Measurements from ENCODE around the gene GSG1L. TPM values are rescaled to one million over a fixed set of nuclear protein-coding genes. Genes with fewer than 3 reads are reported as not detected.

GSG1L gene
- total and polyA plus RNA-seq, 4 experiments from 2014 or later, result 0.27 TPM; not detected in 3

DNA sequence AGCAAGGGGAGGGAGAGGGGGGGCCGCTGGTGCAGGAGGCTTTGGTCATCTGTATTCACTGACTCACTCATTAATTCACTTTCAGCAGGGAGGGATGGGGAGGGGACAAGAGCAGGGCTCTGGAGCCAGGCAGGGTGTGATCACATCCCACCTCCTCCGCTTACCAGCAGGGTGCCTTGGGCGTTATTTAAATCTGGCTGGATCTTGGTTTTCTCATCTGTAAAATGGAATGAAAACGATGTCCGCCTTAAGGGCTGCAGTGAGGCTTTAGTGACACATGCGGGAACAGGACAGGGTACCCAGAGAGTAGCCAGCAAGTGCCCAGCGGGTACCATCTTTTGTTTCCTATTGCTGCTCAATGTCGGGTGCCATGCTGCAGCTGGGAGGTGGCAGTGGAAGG lies 161.0 kb downstream of the GSG1L start:
- no peak overlapping the region for H3K4me3 ChIP-seq (ENCODE audit: low read length in 2 of 2)
- DNase-seq, result no peak
- H3K36me3 ChIP-seq (ENCODE audit: insufficient read depth, low read length), result no peaks in the 10 kb centered on the region
- Mint-ChIP-seq H3K36me3 (no peaks in the 10 kb centered on the region), H3K27ac (no peak overlapping the region), H3K4me1 (no peaks in the 10 kb centered on the region), H3K9me3 (peaks cover 0 to 1% (median 0%) of the 10 kb centered on the region in 8 donors), H3K27me3 (peaks cover 14 to 15% of the 10 kb centered on the region in 2 donors), H3K4me3 (no peak overlapping the region)
- H3K27me3 ChIP-seq (ENCODE audit: insufficient read depth, low read length), result peaks cover 5% of the 10 kb centered on the region
- no peaks in the 10 kb centered on the region for H3K4me1 ChIP-seq (ENCODE audit: insufficient read depth, low read length)
- no peaks in the 10 kb centered on the region for H3K9me3 ChIP-seq (ENCODE audit: control insufficient read depth in 1 of 2, low read length in 2 of 2)
- ChIA-PET POLR2A (ENCODE audit: partially characterized antibody) (no interaction called here), CTCF (ENCODE audit: partially characterized antibody) (no interaction called here)
- no peak overlapping the region for H3K27ac ChIP-seq (ENCODE audit: low read depth, low read length)
- intact Hi-C loops (cut with micrococcal nuclease), result no loop called here

- peaks cover 5% of the 10 kb centered on the region for H3K27me3 ChIP-seq (ENCODE audit: insufficient read depth, low read length)
- Mint-ChIP-seq H3K36me3 (no peaks in the 10 kb centered on the region), H3K27me3 (peaks cover 15 to 16% of the 10 kb centered on the region in 2 donors), H3K4me1 (no peaks in the 10 kb centered on the region), H3K27ac (no peak overlapping the region), H3K4me3 (no peak overlapping the region), H3K9me3 (peaks cover 0 to 7% (median 0%) of the 10 kb centered on the region in 8 donors)
- H3K36me3 ChIP-seq (ENCODE audit: insufficient read depth, low read length), result no peaks in the 10 kb centered on the region
- H3K4me3 ChIP-seq (ENCODE audit: low read length in 2 of 2), result no peak overlapping the region
- no peak for DNase-seq
- H3K9me3 ChIP-seq (ENCODE audit: control insufficient read depth in 1 of 2, low read length in 2 of 2), result no peaks in the 10 kb centered on the region
- intact Hi-C loops (cut with micrococcal nuclease), result no loop called here
- ChIA-PET POLR2A (ENCODE audit: partially characterized antibody) (no interaction called here), CTCF (ENCODE audit: partially characterized antibody) (no interaction called here)
- H3K4me1 ChIP-seq (ENCODE audit: insufficient read depth, low read length), result no peaks in the 10 kb centered on the region
- H3K27ac ChIP-seq (ENCODE audit: low read depth, low read length), result no peak overlapping the region
These were observed 161.6 kb downstream of the GSG1L start for GRCh38 chr16:27901956-27902355.

GRCh38 chr16:27899736-27900135 lies 163.8 kb downstream of the GSG1L start:
- intact Hi-C loops (cut with micrococcal nuclease), result no loop called here
- Histone ChIP-seq H3K27ac (ENCODE audit: low read depth, low read length) (no peak overlapping the region), H3K4me3 (ENCODE audit: low read length in 2 of 2) (no peak overlapping the region), H3K9me3 (ENCODE audit: control insufficient read depth in 1 of 2, low read length in 2 of 2) (no peaks in the 10 kb centered on the region), H3K27me3 (ENCODE audit: insufficient read depth, low read length) (peaks cover 5% of the 10 kb centered on the region), H3K4me1 (ENCODE audit: insufficient read depth, low read length) (no peaks in the 10 kb centered on the region), H3K36me3 (ENCODE audit: insufficient read depth, low read length) (no peaks in the 10 kb centered on the region)
- H3K27ac Mint-ChIP-seq, result no peak overlapping the region
- DNase-seq, result no peak
- H3K27me3 Mint-ChIP-seq, result peaks cover 17 to 19% of the 10 kb centered on the region in 2 donors
- H3K36me3 Mint-ChIP-seq, result no peaks in the 10 kb centered on the region
- H3K4me1 Mint-ChIP-seq, result no peaks in the 10 kb centered on the region
- ChIA-PET CTCF (ENCODE audit: partially characterized antibody) (no interaction called here), POLR2A (ENCODE audit: partially characterized antibody) (no interaction called here)
- no peak overlapping the region for H3K4me3 Mint-ChIP-seq
- H3K9me3 Mint-ChIP-seq, result peaks cover 0 to 13% (median 0%) of the 10 kb centered on the region in 8 donors

- Histone ChIP-seq H3K27me3 (ENCODE audit: insufficient read depth, low read length) (peaks cover 5% of the 10 kb centered on the region), H3K36me3 (ENCODE audit: insufficient read depth, low read length) (no peaks in the 10 kb centered on the region), H3K27ac (ENCODE audit: low read depth, low read length) (no peak overlapping the region), H3K9me3 (ENCODE audit: control insufficient read depth in 1 of 2, low read length in 2 of 2) (no peaks in the 10 kb centered on the region), H3K4me1 (ENCODE audit: insufficient read depth, low read length) (no peaks in the 10 kb centered on the region), H3K4me3 (ENCODE audit: low read length in 2 of 2) (no peak overlapping the region)
- H3K36me3 Mint-ChIP-seq, result no peaks in the 10 kb centered on the region
- intact Hi-C loops (cut with micrococcal nuclease), result no loop called here
- DNase-seq, result no peak
- no peaks in the 10 kb centered on the region for H3K4me1 Mint-ChIP-seq
- no peak overlapping the region for H3K27ac Mint-ChIP-seq
- POLR2A ChIA-PET (ENCODE audit: partially characterized antibody), result no interaction called here
- H3K9me3 Mint-ChIP-seq, result peaks cover 0 to 13% (median 0%) of the 10 kb centered on the region in 8 donors
- no peak overlapping the region for H3K4me3 Mint-ChIP-seq
- peaks cover 23 to 27% of the 10 kb centered on the region in 2 donors for H3K27me3 Mint-ChIP-seq
- CTCF ChIA-PET (ENCODE audit: partially characterized antibody), result no interaction called here
These were observed 169.1 kb downstream of the GSG1L start for GRCh38 chr16:27894386-27894785.

GRCh38 chr16:27892879-27893278 lies 170.6 kb downstream of the GSG1L start:
- Histone ChIP-seq H3K4me1 (ENCODE audit: insufficient read depth, low read length) (no peaks in the 10 kb centered on the region), H3K9me3 (ENCODE audit: control insufficient read depth in 1 of 2, low read length in 2 of 2) (no peaks in the 10 kb centered on the region), H3K4me3 (ENCODE audit: low read length in 2 of 2) (no peak overlapping the region), H3K36me3 (ENCODE audit: insufficient read depth, low read length) (no peaks in the 10 kb centered on the region), H3K27me3 (ENCODE audit: insufficient read depth, low read length) (peaks cover 5% of the 10 kb centered on the region), H3K27ac (ENCODE audit: low read depth, low read length) (no peak overlapping the region)
- CTCF ChIA-PET (ENCODE audit: partially characterized antibody), result no interaction called here
- intact Hi-C loops (cut with micrococcal nuclease), result no loop called here
- H3K4me1 Mint-ChIP-seq, result no peaks in the 10 kb centered on the region
- POLR2A ChIA-PET (ENCODE audit: partially characterized antibody), result no interaction called here
- no peak overlapping the region for H3K4me3 Mint-ChIP-seq
- H3K27ac Mint-ChIP-seq, result no peak overlapping the region
- H3K9me3 Mint-ChIP-seq, result peaks cover 0 to 13% (median 0%) of the 10 kb centered on the region in 8 donors
- peaks cover 25 to 27% of the 10 kb centered on the region in 2 donors for H3K27me3 Mint-ChIP-seq
- no peaks in the 10 kb centered on the region for H3K36me3 Mint-ChIP-seq
- DNase-seq, result no peak

- Mint-ChIP-seq H3K36me3 (no peaks in the 10 kb centered on the region), H3K4me3 (no peak overlapping the region), H3K27ac (no peak overlapping the region), H3K4me1 (no peaks in the 10 kb centered on the region), H3K9me3 (no peaks in the 10 kb centered on the region), H3K27me3 (peaks cover 31 to 35% of the 10 kb centered on the region in 2 donors)
- no peak overlapping the region for H3K27ac ChIP-seq (ENCODE audit: low read depth, low read length)
- no peak for DNase-seq
- H3K4me1 ChIP-seq (ENCODE audit: insufficient read depth, low read length), result no peaks in the 10 kb centered on the region
- ChIA-PET CTCF (ENCODE audit: partially characterized antibody) (no interaction called here), POLR2A (ENCODE audit: partially characterized antibody) (no interaction called here)
- H3K4me3 ChIP-seq (ENCODE audit: low read length in 2 of 2), result no peak overlapping the region
- H3K9me3 ChIP-seq (ENCODE audit: control insufficient read depth in 1 of 2, low read length in 2 of 2), result no peaks in the 10 kb centered on the region
- intact Hi-C loops (cut with micrococcal nuclease), result no loop called here
- no peaks in the 10 kb centered on the region for H3K36me3 ChIP-seq (ENCODE audit: insufficient read depth, low read length)
- peaks cover 5% of the 10 kb centered on the region for H3K27me3 ChIP-seq (ENCODE audit: insufficient read depth, low read length)
These were observed 172.6 kb downstream of the GSG1L start for GRCh38 chr16:27890866-27891265.

DNA sequence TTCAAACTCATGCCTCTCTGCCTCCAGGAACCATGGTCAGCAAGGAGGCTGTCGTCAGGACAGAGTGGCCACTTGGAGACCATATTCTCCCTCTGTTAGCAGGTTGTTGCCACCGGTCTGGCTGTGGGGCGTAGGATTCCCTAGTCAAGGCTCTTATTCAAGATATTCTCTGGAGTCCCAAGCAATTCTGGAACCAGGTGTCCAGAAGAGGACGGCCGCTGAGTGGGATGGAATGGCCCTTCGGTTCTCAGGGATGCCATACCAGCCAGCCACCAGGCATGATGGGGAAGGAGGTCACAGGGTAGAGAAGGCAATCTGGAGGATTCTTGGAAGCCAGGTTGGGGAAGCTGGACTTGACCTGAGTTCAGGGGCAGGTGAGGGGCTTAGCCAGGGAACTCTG lies 173.5 kb downstream of the GSG1L start:
- intact Hi-C loops (cut with micrococcal nuclease), result no loop called here
- Histone ChIP-seq H3K27ac (ENCODE audit: low read depth, low read length) (no peak overlapping the region), H3K4me3 (ENCODE audit: low read length in 2 of 2) (no peak overlapping the region), H3K36me3 (ENCODE audit: insufficient read depth, low read length) (no peaks in the 10 kb centered on the region), H3K4me1 (ENCODE audit: insufficient read depth, low read length) (no peaks in the 10 kb centered on the region), H3K27me3 (ENCODE audit: insufficient read depth, low read length) (peaks cover 5% of the 10 kb centered on the region), H3K9me3 (ENCODE audit: control insufficient read depth in 1 of 2, low read length in 2 of 2) (no peaks in the 10 kb centered on the region)
- Mint-ChIP-seq H3K27ac (no peak overlapping the region), H3K4me1 (no peaks in the 10 kb centered on the region), H3K4me3 (no peak overlapping the region), H3K36me3 (no peaks in the 10 kb centered on the region), H3K9me3 (peaks cover 0 to 3% (median 0%) of the 10 kb centered on the region in 8 donors), H3K27me3 (peaks cover 31 to 37% of the 10 kb centered on the region in 2 donors)
- ChIA-PET CTCF (ENCODE audit: partially characterized antibody) (no interaction called here), POLR2A (ENCODE audit: partially characterized antibody) (no interaction called here)
- no peak for DNase-seq

DNA sequence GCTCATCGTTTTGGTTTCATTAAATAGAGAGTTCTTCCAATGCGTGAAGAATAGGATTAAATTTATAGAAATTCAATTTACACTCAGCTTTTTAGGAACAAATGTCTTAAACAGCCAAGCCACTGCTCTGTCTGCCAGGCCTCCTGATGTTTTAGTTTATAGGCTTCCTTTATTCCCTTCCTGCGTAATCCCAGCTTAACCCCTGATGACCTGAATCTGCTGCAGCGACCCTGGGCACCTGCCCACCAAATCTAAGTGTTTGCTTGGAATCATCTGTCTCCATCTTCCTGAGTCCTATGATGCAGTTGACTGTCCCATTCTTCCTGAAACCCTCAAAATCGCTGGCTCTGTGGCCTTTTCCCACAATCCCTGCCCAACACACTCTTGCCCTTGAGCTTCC lies 179.9 kb downstream of the GSG1L start:
- Mint-ChIP-seq H3K27me3 (peaks cover 21 to 37% of the 10 kb centered on the region in 2 donors), H3K4me3 (no peak overlapping the region)
- intact Hi-C loops (cut with micrococcal nuclease), result no loop called here

More for the DNA sequence above, 179.9 kb downstream of the GSG1L start:
- no peaks in the 10 kb centered on the region for H3K9me3 ChIP-seq (ENCODE audit: control insufficient read depth in 1 of 2, low read length in 2 of 2)
- CTCF ChIA-PET (ENCODE audit: partially characterized antibody), result no interaction called here
- H3K36me3 ChIP-seq (ENCODE audit: insufficient read depth, low read length), result no peaks in the 10 kb centered on the region
- DNase-seq, result no peak
- H3K4me3 ChIP-seq (ENCODE audit: low read length in 2 of 2), result no peak overlapping the region
- no peak overlapping the region for H3K27ac ChIP-seq (ENCODE audit: low read depth, low read length)
- no peaks in the 10 kb centered on the region for H3K4me1 ChIP-seq (ENCODE audit: insufficient read depth, low read length)
- H3K27me3 ChIP-seq (ENCODE audit: insufficient read depth, low read length), result no peaks in the 10 kb centered on the region
- POLR2A ChIA-PET (ENCODE audit: partially characterized antibody), result no interaction called here
- H3K36me3 Mint-ChIP-seq, result no peaks in the 10 kb centered on the region
- no peaks in the 10 kb centered on the region for H3K4me1 Mint-ChIP-seq
- peaks cover 0 to 19% (median 7%) of the 10 kb centered on the region in 8 donors for H3K9me3 Mint-ChIP-seq
- H3K27ac Mint-ChIP-seq, result no peak overlapping the region
